ENCODE measurements around the gene HEATR3. TPM values are rescaled to one million over a fixed set of nuclear protein-coding genes. Genes with fewer than 3 reads are reported as not detected.

The HEATR3 gene
- total and polyA plus RNA-seq, 2 of the 13 experiments (the other 11 are each of a cell fraction or from before 2014, with no cell fraction given), result 22.4 to 52.4 TPM

DNA sequence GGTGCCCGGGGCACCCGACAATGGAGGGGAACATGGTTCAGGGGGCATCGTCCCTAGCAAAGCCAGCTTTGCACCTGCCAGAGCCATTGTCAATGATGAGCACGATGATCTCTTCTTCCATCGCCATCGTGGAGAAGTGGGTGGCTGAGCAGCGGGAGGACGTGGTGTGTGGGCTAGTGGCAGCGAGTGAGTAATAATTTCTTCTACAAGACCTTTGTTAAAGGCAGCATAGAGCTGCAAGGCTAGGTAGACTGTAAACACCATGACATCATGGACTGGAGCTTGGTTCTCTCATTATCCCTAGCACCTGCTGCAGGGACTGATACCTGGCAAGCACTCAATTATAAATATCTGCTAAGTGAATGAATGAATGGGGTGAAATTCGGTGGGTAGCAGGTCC, 6.7 kb upstream of the HEATR3 start:
- no peak for FAIRE-seq
- in situ Hi-C loops (cut with HindIII; ENCODE audit: extremely low pct_ligation_motif_present, low pct_unique_long_range_greater_than_20kb), result no loop called here
- H3K27me3 ChIP-seq (ENCODE audit: control insufficient read depth in 1 of 2, insufficient read depth in 2 of 2, low read length in 2 of 2), result 0 out of 5 replicates have a peak, but pooled peaks cover 0 to 2% of the 10 kb centered on the region in 2 experiments
- no peaks in the 10 kb centered on the region for H4K20me1 ChIP-seq (ENCODE audit: insufficient read depth, low read length)
- 56% methylated on average over 10 of the region's 10 CpGs for WGBS (ENCODE audit: low lambda C conversion rate)
- TF ChIP-seq ATF7 (IDR thresholded peaks at IDR 0.05), result 0 out of 2 replicates have a peak, but pooled peaks have one; percentile 40
- no peak for TF ChIP-seq ATF7 (CRISPR knock-in tag; IDR thresholded peaks at IDR 0.05)
- TF ChIP-seq ZBTB33 (CRISPR knock-in tag; IDR thresholded peaks at IDR 0.05), result no peak
- TF ChIP-seq GABPA (IDR thresholded peaks at IDR 0.05; ENCODE audit: low read depth, low read length), result no peak
- TF ChIP-seq GABPA (CRISPR knock-in tag; IDR thresholded peaks at IDR 0.05; ENCODE audit: low read depth), result no peak
- peak; percentile 23; the same call in 1 of the 2 replicates for TF ChIP-seq ZNF768 (CRISPR knock-in tag; IDR thresholded peaks at IDR 0.05)
- no peaks in the 10 kb centered on the region for H3K79me2 ChIP-seq (ENCODE audit: insufficient read depth, low read length)
- no peak for DNase-seq (ENCODE audit: low spot score)
- no peak overlapping the region for H2AFZ ChIP-seq (ENCODE audit: low read length)
- ChIA-PET POLR2A (no interaction called here), CTCF (ENCODE audit: low intra/inter-chr PET ratio, low total read pairs) (no interaction called here)
- no peak overlapping the region for H3K9ac ChIP-seq (ENCODE audit: insufficient read depth, low read depth, low read length)
- peaks cover 19% of the 10 kb centered on the region for H3K9me3 ChIP-seq (ENCODE audit: low read length)
- BruUV-seq (replicated peaks), result no TSS peak
- H3K4me3 ChIP-seq (replicated peaks in 1 of 3; ENCODE audit: insufficient read depth in 1 of 3, low read depth in 2 of 3, low read length in 3 of 3), result no peak overlapping the region
- no peaks in the 10 kb centered on the region for H3K4me1 ChIP-seq (ENCODE audit: insufficient read depth, low read length)
- no peak overlapping the region for H3K4me2 ChIP-seq (ENCODE audit: low read depth, low read length)
- no peaks in the 10 kb centered on the region for H3K36me3 ChIP-seq (replicated peaks in 1 of 2; ENCODE audit: control insufficient read depth in 1 of 2, insufficient read depth in 2 of 2, low read length in 2 of 2)
- no peak for ATAC-seq
- intact Hi-C loops (cut with micrococcal nuclease; ENCODE audit: unreplicated experiment), result no loop called here
- H3K27ac ChIP-seq (ENCODE audit: extremely low read length, insufficient read depth, low read length), result no peak overlapping the region

DNA sequence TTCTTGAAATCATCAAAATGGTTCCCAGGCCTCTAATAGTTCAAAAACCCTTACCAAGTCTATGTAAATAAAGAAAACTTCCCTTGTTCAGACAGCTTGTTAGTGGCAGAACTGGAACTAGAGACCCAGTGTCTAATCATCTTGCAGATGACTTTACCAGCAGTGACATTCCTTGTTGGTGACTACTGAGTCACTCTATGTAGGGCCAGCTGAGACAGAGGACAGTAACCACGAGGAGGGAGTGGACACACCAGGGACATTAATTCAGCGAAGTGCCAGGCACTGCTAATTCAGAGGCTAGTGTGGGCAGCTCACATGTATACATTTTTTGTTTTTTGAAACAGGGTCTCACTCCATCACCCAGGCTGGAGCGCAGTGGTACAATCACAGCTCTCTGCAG, 6.1 kb upstream of the HEATR3 start:
- Histone ChIP-seq H3K36me3 (replicated peaks in 1 of 2; ENCODE audit: control insufficient read depth in 1 of 2, insufficient read depth in 2 of 2, low read length in 2 of 2) (no peaks in the 10 kb centered on the region), H4K20me1 (ENCODE audit: insufficient read depth, low read length) (no peaks in the 10 kb centered on the region), H3K4me3 (replicated peaks in 1 of 3; ENCODE audit: insufficient read depth in 1 of 3, low read depth in 2 of 3, low read length in 3 of 3) (no peak overlapping the region), H3K27ac (ENCODE audit: extremely low read length, insufficient read depth, low read length) (no peak overlapping the region), H3K79me2 (ENCODE audit: insufficient read depth, low read length) (no peaks in the 10 kb centered on the region), H3K4me2 (ENCODE audit: low read depth, low read length) (no peak overlapping the region), H2AFZ (ENCODE audit: low read length) (peak overlapping the region; percentile 8), H3K9me3 (ENCODE audit: low read length) (peaks cover 19% of the 10 kb centered on the region), H3K4me1 (ENCODE audit: insufficient read depth, low read length) (0 out of 2 replicates have a peak, but pooled peaks cover under 1% of the 10 kb centered on the region), H3K27me3 (ENCODE audit: control insufficient read depth in 1 of 2, insufficient read depth in 2 of 2, low read length in 2 of 2) (0 out of 5 replicates have a peak, but pooled peaks cover 0 to 2% of the 10 kb centered on the region in 2 experiments), H3K9ac (ENCODE audit: insufficient read depth, low read depth, low read length) (no peak overlapping the region)
- no TSS peak for BruUV-seq (replicated peaks)
- DNase-seq (ENCODE audit: low spot score) (no peak), ATAC-seq (peak; percentile 29; the same call in 1 of the 3 replicates), FAIRE-seq (no peak)
- in situ Hi-C loops (cut with HindIII; ENCODE audit: extremely low pct_ligation_motif_present, low pct_unique_long_range_greater_than_20kb), result no loop called here
- WGBS (ENCODE audit: low lambda C conversion rate), result 37% methylated on average over 3 of the region's 3 CpGs
- TF ChIP-seq MEIS2 (CRISPR knock-in tag; IDR thresholded peaks at IDR 0.05) (no peak), PHF8 (CRISPR knock-in tag; IDR thresholded peaks at IDR 0.05) (no peak), ISX (CRISPR knock-in tag; conservative IDR thresholded peaks at IDR 0.05) (no peak)
- POLR2A ChIA-PET, result no interaction called here
- intact Hi-C loops (cut with micrococcal nuclease; ENCODE audit: unreplicated experiment), result no loop called here
- CTCF ChIA-PET (ENCODE audit: low intra/inter-chr PET ratio, low total read pairs), result no interaction called here

All from HepG2 (cell line).